Measurements from ENCODE around the gene ERCC6L2. TPM values are rescaled to one million over a fixed set of nuclear protein-coding genes. Genes with fewer than 3 reads are reported as not detected.

The ERCC6L2 gene
- total RNA-seq, 1 donor from 2014 or later: 144 TPM

GRCh38 chr9:96009690-96010472 lies 134.4 kb downstream of the ERCC6L2 start:
- no peak for FAIRE-seq

GRCh38 chr9:96014078-96014477 lies 138.6 kb downstream of the ERCC6L2 start:
- FAIRE-seq (no peak), DNase-seq (ENCODE audit: low spot score in 2 of 2) (no peak)

More at GRCh38 chr9:96009690-96010472, 134.4 kb downstream of the ERCC6L2 start:
- DNase-seq (ENCODE audit: low spot score in 2 of 2): no peak

DNA sequence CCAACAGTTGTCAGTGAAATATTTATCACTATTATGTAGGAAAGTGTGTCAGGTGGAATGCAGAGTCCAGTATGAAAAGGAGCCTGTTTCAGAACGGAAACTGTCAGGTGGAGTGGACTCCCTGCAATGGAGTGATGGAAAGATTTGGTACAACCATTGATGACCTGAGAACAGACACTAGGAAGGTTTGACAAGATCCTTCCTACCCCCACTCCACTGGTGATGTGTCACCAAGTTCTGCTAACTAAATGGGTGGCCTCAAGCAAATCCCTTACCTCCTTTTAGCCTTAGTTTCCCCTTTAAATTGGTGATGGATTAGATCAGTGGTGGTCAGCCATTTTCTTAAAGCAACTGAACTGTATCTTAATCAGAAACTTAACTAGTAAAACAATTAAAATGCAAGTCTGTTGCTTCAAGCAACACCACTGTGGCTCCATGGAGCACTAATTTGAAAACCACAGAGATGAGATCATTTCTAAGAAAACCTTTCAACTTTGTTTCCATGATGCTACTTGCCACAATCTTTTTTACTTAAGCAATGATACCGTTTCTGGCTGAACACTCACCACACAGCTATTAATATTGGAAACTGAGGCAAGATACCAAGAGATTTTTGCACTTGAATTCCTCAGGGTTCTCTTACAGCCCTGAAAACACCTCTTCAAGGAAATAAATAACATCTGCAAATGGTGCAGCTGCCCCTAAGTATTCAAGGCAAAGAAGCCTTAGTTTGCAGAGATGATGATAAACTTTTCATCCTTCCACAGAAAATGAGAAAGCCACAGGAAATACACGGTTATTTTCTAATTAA lies 140.6 kb downstream of the ERCC6L2 start:
- DNase-seq (ENCODE audit: low spot score in 2 of 2): no peak
- FAIRE-seq: no peak

Small RNA genes lying within 50 kb of the gene (small RNA-seq; reads per million reads assigned to genes)
- gene RNA5SP289 (not detected), gene RNU2-46P (0.18 reads per million)

All from frontal cortex (tissue), 4 donors.